GM23338 (cell line): ENCODE measurements around the gene ZHX3. TPM values are rescaled to one million over a fixed set of nuclear protein-coding genes. Genes with fewer than 3 reads are reported as not detected.

Experiments
- ATAC-seq: fragments of 200-7000 bp; cut with Tn5 transposase; 3 replicates; pipeline ENCODE4 v1.9.1; 2020
- DNase-seq: peaks from one replicate; pipeline ENCODE4 v3.0.0-alpha.2; 2015; ENCODE audit warnings: low spot score
- H2AFZ ChIP-seq: fragments of 200-600 bp; sonication (generic); 2 replicates; pipeline ENCODE4 v1.8.0; 2016; ENCODE audit warnings: antibody characterized with exemption, mild to moderate bottlenecking, moderate library complexity
- H3F3A ChIP-seq: fragments of 200-600 bp; sonication (generic); replicated peaks from 2 replicates; pipeline ENCODE4 v1.8.0; 2017; ENCODE audit warnings: antibody characterized with exemption, mixed run types, low read depth
- H3K27ac ChIP-seq: fragments of 200-600 bp; sonication (generic); 2 replicates; pipeline ENCODE4 v1.6.1; 2016; ENCODE audit warnings: low read depth
- H3K27me3 ChIP-seq: fragments of 200-600 bp; sonication (generic); 2 replicates; pipeline ENCODE4 v1.8.0; 2016; ENCODE audit warnings: mild to moderate bottlenecking, mixed run types, moderate library complexity; ENCODE audit not compliant: insufficient read depth
- H3K36me3 ChIP-seq: fragments of 200-600 bp; sonication (generic); 2 replicates; pipeline ENCODE4 v1.8.0; 2016; ENCODE audit warnings: mild to moderate bottlenecking; ENCODE audit not compliant: insufficient read depth
- H3K4me1 ChIP-seq: fragments of 200-600 bp; sonication (generic); 2 replicates; pipeline ENCODE4 v1.8.0; 2016; ENCODE audit warnings: mild to moderate bottlenecking, moderate library complexity; ENCODE audit not compliant: insufficient read depth
- H3K4me2 ChIP-seq: fragments of 200-600 bp; sonication (generic); 2 replicates; pipeline ENCODE4 v1.7.1; 2017; ENCODE audit warnings: mixed run types
- H3K4me3 ChIP-seq: fragments of 200-600 bp; sonication (generic); 2 replicates; pipeline ENCODE4 v1.6.1; 2016; ENCODE audit warnings: mixed run types
- H3K79me2 ChIP-seq: fragments of 200-600 bp; sonication (generic); replicated peaks from 2 replicates; pipeline ENCODE4 v1.8.0; 2017; ENCODE audit warnings: mild to moderate bottlenecking; ENCODE audit not compliant: insufficient read depth
- H3K9me2 ChIP-seq: fragments of 200-600 bp; sonication (generic); 2 replicates; pipeline ENCODE4 v1.8.0; 2017; ENCODE audit not compliant: insufficient read depth
- H4K20me1 ChIP-seq: fragments of 200-600 bp; sonication (generic); replicated peaks from 2 replicates; pipeline ENCODE4 v1.8.0; 2017; ENCODE audit warnings: mild to moderate bottlenecking; ENCODE audit not compliant: insufficient read depth
- H3K27ac Mint-ChIP-seq: 2 replicates; pipeline ENCODE4 v1.8.0; 2020; ENCODE audit warnings: inconsistent platforms, mild to moderate bottlenecking, moderate library complexity, mixed read lengths
- H3K27me3 Mint-ChIP-seq: 3 replicates; pipeline ENCODE4 v1.8.0; 2022; ENCODE audit warnings: low read depth, mild to moderate bottlenecking, moderate library complexity, mixed read lengths, inconsistent platforms; ENCODE audit not compliant: insufficient read depth, poor library complexity
- H3K36me3 Mint-ChIP-seq: 3 replicates; pipeline ENCODE4 v1.8.0; 2021; ENCODE audit warnings: low read depth, mild to moderate bottlenecking, inconsistent platforms, moderate library complexity, mixed read lengths
- H3K4me1 Mint-ChIP-seq: 3 replicates; pipeline ENCODE4 v1.8.0; 2020; ENCODE audit warnings: mild to moderate bottlenecking, inconsistent platforms, mixed read lengths
- H3K4me3 Mint-ChIP-seq: 3 replicates; pipeline ENCODE4 v1.8.0; 2021; ENCODE audit warnings: moderate library complexity, mild to moderate bottlenecking, inconsistent platforms, mixed read lengths
- H3K9me3 Mint-ChIP-seq: 3 replicates; pipeline ENCODE4 v1.8.0; 2020; ENCODE audit warnings: moderate library complexity, mild to moderate bottlenecking, inconsistent platforms, mixed read lengths
- ETS1 ChIP-seq: IDR thresholded peaks from 2 replicates; pipeline ENCODE4 v1.6.1; 2016; ENCODE audit warnings: antibody characterized with exemption
- EZH2 ChIP-seq: fragments of 200-600 bp; sonication (generic); IDR thresholded peaks from one replicate; pipeline ENCODE4 v1.8.0; 2017; ENCODE audit warnings: antibody characterized with exemption, mild to moderate bottlenecking, low read depth; ENCODE audit not compliant: unreplicated experiment
- EZH2phosphoT487 ChIP-seq: fragments of 200-600 bp; sonication (generic); IDR thresholded peaks from one replicate; pipeline ENCODE4 v1.8.1; 2018; ENCODE audit warnings: antibody characterized with exemption; ENCODE audit not compliant: unreplicated experiment
- JUNB ChIP-seq: IDR thresholded peaks from one replicate; pipeline ENCODE4 v1.6.1; 2016; ENCODE audit warnings: antibody characterized with exemption; ENCODE audit not compliant: unreplicated experiment
- NANOG ChIP-seq: IDR thresholded peaks from 2 replicates; pipeline ENCODE4 v1.6.1; 2016; ENCODE audit warnings: antibody characterized with exemption, borderline replicate concordance
- POLR2AphosphoS5 ChIP-seq: IDR thresholded peaks from 2 replicates; pipeline ENCODE4 v1.6.1; 2016; ENCODE audit warnings: antibody characterized with exemption, low read depth
- REST ChIP-seq: IDR thresholded peaks from one replicate; pipeline ENCODE4 v1.6.1; 2018; ENCODE audit warnings: antibody characterized with exemption; ENCODE audit not compliant: unreplicated experiment
- STAT1 ChIP-seq: IDR thresholded peaks from one replicate; pipeline ENCODE4 v1.6.1; 2016; ENCODE audit warnings: antibody characterized with exemption; ENCODE audit not compliant: unreplicated experiment
- ZNF114 ChIP-seq: fragments of 250-450 bp; sonication (Bioruptor Pico); IDR thresholded peaks from 2 replicates; pipeline ENCODE4 v1.5.0; 2020; ENCODE audit warnings: mild to moderate bottlenecking, moderate library complexity
- ZNF331 ChIP-seq: fragments of 250-450 bp; sonication (Bioruptor Pico); IDR thresholded peaks from 2 replicates; pipeline ENCODE4 v1.5.0; 2020; ENCODE audit warnings: low read depth, mild to moderate bottlenecking, moderate library complexity
- ZNF462 ChIP-seq: fragments of 250-450 bp; sonication (Bioruptor Pico); IDR thresholded peaks from 2 replicates; pipeline ENCODE4 v1.5.0; 2020; ENCODE audit warnings: mild to moderate bottlenecking, moderate library complexity
- polyA plus RNA-seq: library from polyadenylated mRNA; unstranded; fragments of >200 nt; fragmentation: Nextera tagmentation; extraction: Ambion mirVana; gene quantifications from 2 replicates; pipeline ENCODE4 v1.2.1, GENCODE V29; 2016
- total RNA-seq: library from RNA; depleted of rRNA; stranded (reverse); fragments of >200 nt; shearing (Covaris generic); gene quantifications from 2 replicates; pipeline ENCODE4 v1.2.3, GENCODE V29; 2014

The ZHX3 gene
- total and polyA plus RNA-seq, 2 experiments from 2014 or later, result 1.7 to 2.8 TPM

GRCh38 chr20:41308290-41308711, 9.2 kb downstream of the ZHX3 start (continued):
- TF ChIP-seq ZNF462 (no peak), EZH2phosphoT487 (no peak), NANOG (no peak)

DNA sequence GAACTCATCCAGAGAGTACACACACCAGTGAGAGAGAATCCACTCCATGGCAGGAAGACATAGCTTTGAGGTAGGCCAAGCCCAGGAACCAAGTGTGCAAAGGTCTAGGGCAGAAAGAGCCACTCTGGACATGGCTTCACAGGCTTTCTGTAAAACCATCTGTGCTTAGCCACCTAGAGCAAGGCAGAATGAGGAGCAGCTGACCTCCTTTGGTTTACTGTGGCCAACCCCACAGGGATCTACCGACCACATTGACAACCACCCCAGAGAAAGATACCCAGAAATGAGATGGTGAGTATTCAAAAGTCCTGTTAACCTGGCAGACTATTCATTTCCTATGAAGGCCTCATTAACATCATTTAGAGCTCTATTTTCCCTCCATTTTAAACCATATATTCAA, 10.5 kb downstream of the ZHX3 start:
- 0 out of 2 replicates have a peak, but pooled peaks cover 4% of the 10 kb centered on the region for H3K79me2 ChIP-seq
- Mint-ChIP-seq H3K27ac (no peak overlapping the region), H3K4me3 (no peak overlapping the region), H3K36me3 (no peaks in the 10 kb centered on the region), H3K4me1 (peaks cover 17% of the 10 kb centered on the region; the same call in 2 of the 3 replicates), H3K27me3 (no peaks in the 10 kb centered on the region), H3K9me3 (no peaks in the 10 kb centered on the region)
- H3K4me3 ChIP-seq, result no peak overlapping the region
- H3K4me1 ChIP-seq, result peaks cover 7% of the 10 kb centered on the region; the same call in 1 of the 2 replicates
- no peaks in the 10 kb centered on the region for H3F3A ChIP-seq
- DNase-seq, result no peak
- H3K36me3 ChIP-seq, result no peaks in the 10 kb centered on the region
- ATAC-seq, result no peak
- H2AFZ ChIP-seq, result no peak overlapping the region
- peaks cover 6% of the 10 kb centered on the region; the same call in 1 of the 2 replicates for H3K9me2 ChIP-seq
- no peak overlapping the region for H3K4me2 ChIP-seq
- H4K20me1 ChIP-seq, result no peaks in the 10 kb centered on the region
- H3K27me3 ChIP-seq, result no peaks in the 10 kb centered on the region
- no peak overlapping the region for H3K27ac ChIP-seq
- TF ChIP-seq EZH2 (no peak), REST (no peak), ZNF331 (CRISPR knock-in tag) (no peak), JUNB (no peak), ZNF114 (no peak), NANOG (no peak), POLR2AphosphoS5 (no peak), STAT1 (no peak), ETS1 (no peak), EZH2phosphoT487 (no peak)
